ENCODE results near the gene NSMF.

Gene NSMF

GRCh38 chr9:137484551-137485315, 25.6 kb upstream of the NSMF start:
- H3K27ac Mint-ChIP-seq: no peak overlapping the region
- H3K4me3 Mint-ChIP-seq: no peak overlapping the region

GRCh38 chr9:137482094-137482781, 23.1 kb upstream of the NSMF start:
- H3K36me3 Mint-ChIP-seq: no peaks in the 10 kb centered on the region
- H3K27ac Mint-ChIP-seq: no peak overlapping the region
- H3K4me3 Mint-ChIP-seq: no peak overlapping the region
- peaks cover 11% of the 10 kb centered on the region for H3K4me1 Mint-ChIP-seq
- no peaks in the 10 kb centered on the region for H3K27me3 Mint-ChIP-seq
- no peaks in the 10 kb centered on the region for H3K9me3 Mint-ChIP-seq

More at GRCh38 chr9:137484551-137485315, 25.6 kb upstream of the NSMF start:
- Mint-ChIP-seq H3K9me3 (no peaks in the 10 kb centered on the region), H3K36me3 (no peaks in the 10 kb centered on the region), H3K27me3 (no peaks in the 10 kb centered on the region), H3K4me1 (peaks cover 11% of the 10 kb centered on the region)

- no peaks in the 10 kb centered on the region for H3K27me3 Mint-ChIP-seq
- H3K36me3 Mint-ChIP-seq: peaks cover 3% of the 10 kb centered on the region
- H3K4me1 Mint-ChIP-seq: peaks cover 11% of the 10 kb centered on the region
- no peak overlapping the region for H3K27ac Mint-ChIP-seq
- no peak overlapping the region for H3K4me3 Mint-ChIP-seq
- no peaks in the 10 kb centered on the region for H3K9me3 Mint-ChIP-seq
These were observed 21.9 kb upstream of the NSMF start for GRCh38 chr9:137480686-137481683.

GRCh38 chr9:137479892-137480685, 21.0 kb upstream of the NSMF start:
- Mint-ChIP-seq H3K27me3 (no peaks in the 10 kb centered on the region), H3K36me3 (peaks cover 3% of the 10 kb centered on the region), H3K4me3 (no peak overlapping the region), H3K4me1 (peaks cover 11% of the 10 kb centered on the region), H3K27ac (no peak overlapping the region), H3K9me3 (no peaks in the 10 kb centered on the region)

- H3K27me3 Mint-ChIP-seq: no peaks in the 10 kb centered on the region
- H3K9me3 Mint-ChIP-seq: no peaks in the 10 kb centered on the region
- peaks cover 6% of the 10 kb centered on the region for H3K36me3 Mint-ChIP-seq
- H3K4me3 Mint-ChIP-seq: no peak overlapping the region
- H3K4me1 Mint-ChIP-seq: peaks cover 11% of the 10 kb centered on the region
- no peak overlapping the region for H3K27ac Mint-ChIP-seq
These were observed 20.1 kb upstream of the NSMF start for GRCh38 chr9:137478962-137479861.

- H3K4me3 Mint-ChIP-seq: no peak overlapping the region
- no peak overlapping the region for H3K27ac Mint-ChIP-seq
- H3K9me3 Mint-ChIP-seq: peaks cover under 1% of the 10 kb centered on the region
- H3K27me3 Mint-ChIP-seq: no peaks in the 10 kb centered on the region
- peaks cover 11% of the 10 kb centered on the region for H3K4me1 Mint-ChIP-seq
- peaks cover 10% of the 10 kb centered on the region for H3K36me3 Mint-ChIP-seq
These were observed 19.5 kb upstream of the NSMF start for GRCh38 chr9:137478613-137478961.

GRCh38 chr9:137477778-137478612, 18.9 kb upstream of the NSMF start:
- Mint-ChIP-seq H3K36me3 (peaks cover 12% of the 10 kb centered on the region), H3K4me3 (no peak overlapping the region), H3K9me3 (peaks cover 7% of the 10 kb centered on the region), H3K27me3 (no peaks in the 10 kb centered on the region), H3K27ac (no peak overlapping the region), H3K4me1 (peaks cover 11% of the 10 kb centered on the region)

- H3K4me1 Mint-ChIP-seq: peaks cover 7% of the 10 kb centered on the region
- H3K27ac Mint-ChIP-seq: no peak overlapping the region
- no peak overlapping the region for H3K4me3 Mint-ChIP-seq
- H3K36me3 Mint-ChIP-seq: peaks cover 14% of the 10 kb centered on the region
- H3K27me3 Mint-ChIP-seq: no peaks in the 10 kb centered on the region
- H3K9me3 Mint-ChIP-seq: peaks cover 8% of the 10 kb centered on the region
These were observed 17.7 kb upstream of the NSMF start for GRCh38 chr9:137476856-137477255.

- Mint-ChIP-seq H3K4me1 (peaks cover 4% of the 10 kb centered on the region), H3K27me3 (no peaks in the 10 kb centered on the region), H3K27ac (no peak overlapping the region), H3K9me3 (peaks cover 8% of the 10 kb centered on the region), H3K4me3 (no peak overlapping the region), H3K36me3 (peaks cover 14% of the 10 kb centered on the region)
These were observed 16.5 kb upstream of the NSMF start for GRCh38 chr9:137475666-137476065.

GRCh38 chr9:137474271-137474670, 15.1 kb upstream of the NSMF start:
- Mint-ChIP-seq H3K27me3 (no peaks in the 10 kb centered on the region), H3K36me3 (peaks cover 14% of the 10 kb centered on the region), H3K4me3 (no peak overlapping the region), H3K27ac (no peak overlapping the region), H3K4me1 (peaks cover 11% of the 10 kb centered on the region), H3K9me3 (peaks cover 8% of the 10 kb centered on the region)

GRCh38 chr9:137470785-137471184, 11.7 kb upstream of the NSMF start:
- peak overlapping the region; percentile 8 for H3K27ac Mint-ChIP-seq
- no peaks in the 10 kb centered on the region for H3K27me3 Mint-ChIP-seq
- peaks cover 8% of the 10 kb centered on the region for H3K9me3 Mint-ChIP-seq
- H3K4me1 Mint-ChIP-seq: peaks cover 21% of the 10 kb centered on the region
- no peak overlapping the region for H3K4me3 Mint-ChIP-seq
- H3K36me3 Mint-ChIP-seq: peaks cover 10% of the 10 kb centered on the region

- no peak overlapping the region for H3K27ac Mint-ChIP-seq
- no peaks in the 10 kb centered on the region for H3K27me3 Mint-ChIP-seq
- peaks cover 2% of the 10 kb centered on the region for H3K36me3 Mint-ChIP-seq
- H3K4me1 Mint-ChIP-seq: peaks cover 28% of the 10 kb centered on the region
- peaks cover under 1% of the 10 kb centered on the region for H3K9me3 Mint-ChIP-seq
- H3K4me3 Mint-ChIP-seq: no peak overlapping the region
These were observed 8.8 kb upstream of the NSMF start for GRCh38 chr9:137467896-137468295.

- H3K27ac Mint-ChIP-seq: no peak overlapping the region
These were observed 8.0 kb upstream of the NSMF start for GRCh38 chr9:137467161-137467581.

More at GRCh38 chr9:137467161-137467581, 8.0 kb upstream of the NSMF start:
- H3K36me3 Mint-ChIP-seq: no peaks in the 10 kb centered on the region
- no peaks in the 10 kb centered on the region for H3K27me3 Mint-ChIP-seq
- H3K9me3 Mint-ChIP-seq: no peaks in the 10 kb centered on the region
- peaks cover 32% of the 10 kb centered on the region for H3K4me1 Mint-ChIP-seq
- no peak overlapping the region for H3K4me3 Mint-ChIP-seq

All from activated naive CD4-positive, alpha-beta T cell treated with anti-CD3 and anti-CD28 coated beads, Interleukin-2, amount 50 U/mL, for 24 hours (primary cell).